DOHH2 (cell line): ENCODE data around the gene GINS2.

Experiments used
- H3F3A ChIP-seq: fragments of 200-600 bp; sonication (generic), shearing (Covaris generic); 2 replicates; pipeline ENCODE4 v1.6.0; 2016; ENCODE audit warnings: antibody characterized with exemption, mild to moderate bottlenecking; ENCODE audit not compliant: control insufficient read depth, insufficient read depth
- H3K27ac ChIP-seq: fragments of 200-600 bp; sonication (generic); 2 replicates; pipeline ENCODE4 v1.5.1; 2014; ENCODE audit warnings: low read depth, mild to moderate bottlenecking, low read length, moderate library complexity
- H3K27me3 ChIP-seq: fragments of 200-600 bp; sonication (generic); 2 replicates; pipeline ENCODE4 v1.6.1; 2014; ENCODE audit warnings: mild to moderate bottlenecking, low read length, mixed read lengths; ENCODE audit not compliant: control insufficient read depth
- H3K36me3 ChIP-seq: fragments of 200-600 bp; sonication (generic); 2 replicates; pipeline ENCODE4 v1.6.1; 2014; ENCODE audit warnings: mild to moderate bottlenecking, low read length, moderate library complexity, mixed read lengths; ENCODE audit not compliant: control insufficient read depth
- H3K4me1 ChIP-seq: fragments of 200-600 bp; sonication (generic); 2 replicates; pipeline ENCODE4 v1.6.1; 2014; ENCODE audit warnings: mild to moderate bottlenecking, low read length, mixed read lengths; ENCODE audit not compliant: control insufficient read depth
- H3K4me2 ChIP-seq: fragments of 200-600 bp; sonication (generic); 2 replicates; pipeline ENCODE4 v1.6.0; 2014; ENCODE audit warnings: mild to moderate bottlenecking, low read length, moderate library complexity
- H3K4me3 ChIP-seq: fragments of 200-600 bp; sonication (generic); 2 replicates; pipeline ENCODE4 v1.5.1; 2014; ENCODE audit warnings: mild to moderate bottlenecking, low read length, mixed read lengths
- H3K79me2 ChIP-seq: fragments of 200-600 bp; sonication (generic); 2 replicates; pipeline ENCODE4 v1.6.1; 2014; ENCODE audit warnings: mild to moderate bottlenecking, low read length, mixed read lengths; ENCODE audit not compliant: control insufficient read depth
- H3K9me2 ChIP-seq: fragments of 200-600 bp; sonication (generic); replicated peaks from 2 replicates; pipeline ENCODE4 v1.6.1; 2014; ENCODE audit warnings: mild to moderate bottlenecking, low read length, mixed read lengths; ENCODE audit not compliant: control insufficient read depth
- H3K9me3 ChIP-seq: fragments of 200-600 bp; sonication (generic); 2 replicates; pipeline ENCODE4 v1.6.1; 2014; ENCODE audit warnings: antibody characterized with exemption, low read length, mixed read lengths; ENCODE audit not compliant: control insufficient read depth, insufficient read depth
- H4K20me1 ChIP-seq: fragments of 200-600 bp; sonication (generic); 2 replicates; pipeline ENCODE4 v1.6.0; 2014; ENCODE audit warnings: low read depth, mild to moderate bottlenecking, antibody characterized with exemption, low read length, moderate library complexity; ENCODE audit not compliant: control insufficient read depth, insufficient read depth
- EZH2phosphoT487 ChIP-seq: fragments of 200-600 bp; sonication (generic); IDR thresholded peaks from 2 replicates; pipeline ENCODE4 v1.6.1; 2017; ENCODE audit warnings: borderline replicate concordance, mild to moderate bottlenecking, antibody characterized with exemption, low read length, moderate library complexity, mixed read lengths
- TF ChIP-seq, protein P1 (sequence below): fragments of 200-600 bp; sonication (generic); IDR thresholded peaks from one replicate; pipeline ENCODE4 v1.5.1; 2014; ENCODE audit warnings: antibody characterized with exemption, mild to moderate bottlenecking, low read depth, low read length; ENCODE audit not compliant: poor library complexity, severe bottlenecking

The GINS2 gene

DNA sequence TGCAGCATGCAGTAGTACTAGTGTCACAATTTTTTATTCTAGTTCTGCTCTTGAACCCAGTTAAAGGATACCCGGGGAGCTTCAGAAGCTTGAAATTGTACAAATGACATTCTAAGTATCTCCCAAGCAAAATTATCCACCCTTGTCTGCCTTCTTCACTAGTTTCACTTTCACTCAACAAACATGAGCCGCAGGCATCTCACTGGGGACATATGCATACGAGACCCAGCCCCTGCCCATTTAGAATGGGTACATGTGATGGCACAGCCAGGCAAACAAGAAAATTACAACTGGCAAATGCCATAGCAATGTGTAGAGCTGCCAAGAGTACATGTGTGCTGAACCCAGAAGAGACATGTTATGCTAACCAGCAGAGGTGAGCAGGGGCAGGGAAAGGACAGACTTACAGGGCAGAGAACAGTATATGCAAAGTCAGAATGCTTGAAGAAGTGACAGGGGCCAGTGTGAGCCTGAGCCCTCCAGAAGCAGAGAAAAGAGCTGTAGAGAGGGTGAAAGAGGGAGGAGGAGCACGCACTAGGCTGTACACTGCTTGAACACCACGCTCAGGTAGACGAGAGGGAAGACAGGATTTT lies 8.3 kb downstream of the GINS2 start:
- Histone ChIP-seq H3K27ac (no peak overlapping the region), H3K4me2 (no peak overlapping the region), H3K4me3 (no peak overlapping the region), H3K27me3 (no peaks in the 10 kb centered on the region), H3K9me3 (no peaks in the 10 kb centered on the region), H4K20me1 (peaks cover 22% of the 10 kb centered on the region), H3K4me1 (peaks cover 14% of the 10 kb centered on the region), H3K79me2 (peaks cover 46% of the 10 kb centered on the region), H3K36me3 (peaks cover 93% of the 10 kb centered on the region), H3F3A (peaks cover 11% of the 10 kb centered on the region), H3K9me2 (no peaks in the 10 kb centered on the region)
- TF ChIP-seq EZH2phosphoT487 = no peak
- TF ChIP-seq, protein P1, sequence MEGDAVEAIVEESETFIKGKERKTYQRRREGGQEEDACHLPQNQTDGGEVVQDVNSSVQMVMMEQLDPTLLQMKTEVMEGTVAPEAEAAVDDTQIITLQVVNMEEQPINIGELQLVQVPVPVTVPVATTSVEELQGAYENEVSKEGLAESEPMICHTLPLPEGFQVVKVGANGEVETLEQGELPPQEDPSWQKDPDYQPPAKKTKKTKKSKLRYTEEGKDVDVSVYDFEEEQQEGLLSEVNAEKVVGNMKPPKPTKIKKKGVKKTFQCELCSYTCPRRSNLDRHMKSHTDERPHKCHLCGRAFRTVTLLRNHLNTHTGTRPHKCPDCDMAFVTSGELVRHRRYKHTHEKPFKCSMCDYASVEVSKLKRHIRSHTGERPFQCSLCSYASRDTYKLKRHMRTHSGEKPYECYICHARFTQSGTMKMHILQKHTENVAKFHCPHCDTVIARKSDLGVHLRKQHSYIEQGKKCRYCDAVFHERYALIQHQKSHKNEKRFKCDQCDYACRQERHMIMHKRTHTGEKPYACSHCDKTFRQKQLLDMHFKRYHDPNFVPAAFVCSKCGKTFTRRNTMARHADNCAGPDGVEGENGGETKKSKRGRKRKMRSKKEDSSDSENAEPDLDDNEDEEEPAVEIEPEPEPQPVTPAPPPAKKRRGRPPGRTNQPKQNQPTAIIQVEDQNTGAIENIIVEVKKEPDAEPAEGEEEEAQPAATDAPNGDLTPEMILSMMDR = no peak

GRCh38 chr16:85679870-85680269 lies 8.9 kb downstream of the GINS2 start:
- Histone ChIP-seq H3K4me3 (no peak overlapping the region), H3K4me1 (peaks cover 8% of the 10 kb centered on the region), H3K79me2 (peaks cover 40% of the 10 kb centered on the region), H3K36me3 (peaks cover 93% of the 10 kb centered on the region), H4K20me1 (peaks cover 18% of the 10 kb centered on the region), H3K4me2 (no peak overlapping the region), H3K9me3 (no peaks in the 10 kb centered on the region), H3F3A (peaks cover 11% of the 10 kb centered on the region; the same call in 1 of the 2 replicates), H3K27ac (no peak overlapping the region), H3K9me2 (no peaks in the 10 kb centered on the region), H3K27me3 (no peaks in the 10 kb centered on the region)
- no peak for TF ChIP-seq EZH2phosphoT487
- TF ChIP-seq, protein P1 = no peak

DNA sequence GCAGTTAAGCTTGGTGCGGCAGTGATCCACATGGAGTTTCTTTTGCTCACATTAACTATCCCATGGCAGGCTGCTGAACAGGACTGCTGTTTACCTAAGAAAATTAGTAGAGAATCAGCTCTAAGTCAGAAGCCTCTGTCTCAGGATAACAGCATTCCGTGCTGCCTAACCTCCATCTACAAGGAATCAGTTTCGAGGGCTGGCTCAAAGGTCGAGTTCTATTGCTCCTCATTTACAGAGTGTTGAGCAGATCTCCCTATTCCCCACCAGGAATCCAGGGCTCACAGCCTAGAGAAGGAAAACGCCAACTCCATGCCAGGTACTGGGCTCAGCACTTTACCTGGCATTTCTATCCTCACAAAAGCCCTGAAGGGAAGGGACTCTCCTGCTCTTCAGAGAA lies 9.9 kb downstream of the GINS2 start:
- H3K36me3 ChIP-seq = peaks cover 93% of the 10 kb centered on the region

More for the DNA sequence above, 9.9 kb downstream of the GINS2 start:
- Histone ChIP-seq H3K79me2 (peaks cover 30% of the 10 kb centered on the region), H3K9me2 (no peaks in the 10 kb centered on the region), H3K27me3 (no peaks in the 10 kb centered on the region), H4K20me1 (peaks cover 14% of the 10 kb centered on the region), H3K4me3 (no peak overlapping the region), H3K9me3 (no peaks in the 10 kb centered on the region), H3K4me2 (no peak overlapping the region), H3F3A (peaks cover 7% of the 10 kb centered on the region; the same call in 1 of the 2 replicates), H3K4me1 (no peaks in the 10 kb centered on the region), H3K27ac (no peak overlapping the region)
- TF ChIP-seq EZH2phosphoT487 = no peak
- TF ChIP-seq, protein P1 = no peak
